NCI-H460 (cell line): ENCODE measurements around the gene TSPEAR. TPM values are rescaled to one million over a fixed set of nuclear protein-coding genes. Genes with fewer than 3 reads are reported as not detected.

Source experiments
- DNase-seq: peaks from one replicate; pipeline ENCODE4 v3.0.0-alpha.2; 2016; ENCODE audit warnings: low read depth; ENCODE audit errors: extremely low read depth
- total RNA-seq: library from RNA; depleted of rRNA; stranded (reverse); fragments of >200 nt; shearing (Covaris generic); gene quantifications from 2 replicates; pipeline ENCODE4 v1.2.3, GENCODE V29; 2014

TSPEAR gene
- total RNA-seq, 1 experiment from 2014 or later = 0.02 TPM

DNA sequence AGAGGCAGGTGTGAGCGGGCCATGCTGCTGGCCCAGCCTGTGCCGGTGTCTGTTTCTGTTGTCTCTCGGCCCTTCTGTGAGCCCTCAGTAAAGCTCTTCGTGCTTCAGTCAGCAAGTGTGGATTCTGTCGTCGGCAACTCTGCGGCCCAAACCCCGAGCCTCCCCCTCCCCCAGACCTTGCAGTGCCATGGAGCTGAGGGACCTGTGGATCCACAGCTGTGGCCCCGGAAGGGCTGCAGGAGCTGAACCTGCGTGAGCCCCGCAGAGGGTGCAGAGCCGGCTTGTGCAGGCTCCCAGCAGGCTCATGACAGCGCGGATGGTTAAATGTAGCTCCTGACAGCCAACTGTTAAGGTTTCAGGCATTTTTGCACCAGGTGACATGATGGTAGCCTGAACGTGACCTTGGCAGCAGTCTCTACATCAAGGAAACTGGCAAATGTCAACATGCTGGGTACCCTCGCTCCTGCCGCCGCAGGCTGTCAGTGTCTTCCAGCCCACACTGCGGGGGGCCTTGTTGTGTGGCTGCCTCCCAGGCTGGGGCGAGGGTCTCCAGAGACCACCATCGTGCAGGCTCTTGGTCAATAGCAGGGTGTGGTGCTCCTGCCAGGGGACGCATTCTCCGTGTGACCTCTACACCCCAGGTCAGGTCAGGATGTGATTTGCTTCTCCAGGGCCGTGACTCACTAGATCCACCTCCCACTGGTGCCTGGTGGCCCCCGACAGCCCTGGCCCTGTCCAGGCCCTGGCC, 249.1 kb downstream of the TSPEAR start:
- DNase-seq = no peak

DNA sequence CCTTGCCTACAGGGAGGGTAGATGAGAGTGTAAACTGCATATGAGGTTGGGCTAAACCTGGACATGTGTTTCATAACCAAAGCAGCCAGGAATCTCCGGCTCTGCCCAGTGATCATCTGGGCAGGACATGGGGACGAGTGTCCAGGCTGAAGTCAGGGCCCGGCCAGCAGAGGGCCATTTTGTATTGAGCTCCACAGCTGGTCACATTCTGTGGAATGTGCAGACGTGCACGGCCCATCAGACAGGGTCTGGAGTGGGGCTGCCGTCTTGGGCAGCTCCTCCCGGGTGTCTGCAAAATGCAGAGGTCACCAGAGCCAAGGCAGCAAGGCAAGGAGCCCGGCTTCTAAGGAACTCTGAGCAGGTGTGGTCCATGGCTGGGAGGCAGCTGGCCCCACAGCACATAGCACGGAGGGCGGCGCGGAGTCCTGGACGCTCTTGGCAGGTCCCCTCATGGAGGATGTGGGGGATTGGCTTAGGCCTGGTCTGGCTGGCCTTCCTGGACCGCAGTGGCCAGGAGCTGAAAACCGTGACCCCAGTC, 249.8 kb downstream of the TSPEAR start:
- DNase-seq = no peak

DNA sequence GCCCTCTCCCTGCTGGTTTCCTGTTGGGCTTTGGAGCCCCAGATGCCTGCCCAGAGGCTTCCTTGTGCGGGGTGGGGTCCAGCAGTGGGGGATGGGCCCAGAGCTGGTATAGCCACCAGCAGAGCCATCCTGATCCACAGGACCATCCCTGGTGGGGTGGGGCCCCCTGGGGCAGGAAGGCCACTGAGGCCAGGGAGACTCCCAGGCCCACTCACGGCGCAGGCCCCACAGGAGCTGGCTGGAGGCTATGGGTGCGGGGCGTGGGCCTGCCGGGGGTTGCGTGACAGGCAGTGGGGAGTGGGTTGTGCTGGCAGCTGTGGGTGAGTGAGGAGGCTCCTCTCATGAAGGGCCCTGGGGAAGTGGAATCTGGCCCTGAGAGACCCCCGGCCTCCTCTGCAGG, 250.4 kb downstream of the TSPEAR start:
- no peak for DNase-seq

DNA sequence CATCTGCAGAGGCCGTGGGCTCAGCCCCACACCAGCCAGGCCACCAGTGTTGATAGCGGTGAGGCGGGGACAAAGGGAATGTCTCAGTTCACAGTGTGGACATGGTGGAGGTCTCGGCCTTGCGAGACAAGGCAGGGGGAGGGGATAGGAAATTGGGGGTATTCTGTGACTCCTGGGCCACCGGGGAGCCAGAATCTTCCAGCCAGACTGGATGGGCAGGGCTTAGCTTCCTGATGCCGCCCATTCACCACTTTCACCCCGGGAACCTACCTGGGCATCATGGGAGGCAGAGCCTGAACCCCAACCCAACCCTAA, 251.0 kb downstream of the TSPEAR start:
- DNase-seq = no peak

DNA sequence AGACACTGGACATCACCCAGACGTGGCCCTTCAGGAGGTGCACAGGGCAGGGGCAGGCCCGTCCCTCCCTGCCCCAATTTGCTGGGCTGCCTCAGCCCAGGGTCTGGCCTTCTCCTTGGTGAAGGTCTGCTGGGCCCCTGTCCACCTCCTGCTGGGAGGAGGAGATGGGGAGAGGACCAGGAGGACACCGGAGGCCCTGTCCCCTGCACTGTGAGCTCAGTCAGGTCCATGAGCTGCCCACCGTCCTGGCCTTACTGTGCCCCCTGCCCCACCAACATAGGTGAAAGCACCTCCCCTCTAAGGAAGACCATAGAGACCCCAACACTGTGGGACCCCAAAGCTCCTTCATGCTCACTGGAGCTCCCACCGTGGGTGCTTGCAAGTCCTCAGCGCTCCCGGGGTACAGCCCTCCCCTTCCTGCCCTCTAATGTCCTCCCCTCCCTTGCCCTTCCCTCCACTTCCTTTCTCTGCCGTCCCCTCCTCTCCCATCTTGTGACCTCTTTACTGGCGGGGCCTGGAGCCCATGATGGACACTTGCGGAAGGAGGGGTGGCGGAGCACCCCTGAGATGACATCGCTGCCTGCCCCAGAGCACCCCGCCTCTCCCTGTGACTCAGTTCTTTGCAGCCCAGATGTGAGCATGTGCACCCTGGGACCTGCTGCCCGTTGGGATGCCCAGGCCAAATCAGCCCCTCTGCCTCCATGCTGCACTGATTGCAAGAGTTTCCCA, 251.5 kb downstream of the TSPEAR start:
- no peak for DNase-seq

DNA sequence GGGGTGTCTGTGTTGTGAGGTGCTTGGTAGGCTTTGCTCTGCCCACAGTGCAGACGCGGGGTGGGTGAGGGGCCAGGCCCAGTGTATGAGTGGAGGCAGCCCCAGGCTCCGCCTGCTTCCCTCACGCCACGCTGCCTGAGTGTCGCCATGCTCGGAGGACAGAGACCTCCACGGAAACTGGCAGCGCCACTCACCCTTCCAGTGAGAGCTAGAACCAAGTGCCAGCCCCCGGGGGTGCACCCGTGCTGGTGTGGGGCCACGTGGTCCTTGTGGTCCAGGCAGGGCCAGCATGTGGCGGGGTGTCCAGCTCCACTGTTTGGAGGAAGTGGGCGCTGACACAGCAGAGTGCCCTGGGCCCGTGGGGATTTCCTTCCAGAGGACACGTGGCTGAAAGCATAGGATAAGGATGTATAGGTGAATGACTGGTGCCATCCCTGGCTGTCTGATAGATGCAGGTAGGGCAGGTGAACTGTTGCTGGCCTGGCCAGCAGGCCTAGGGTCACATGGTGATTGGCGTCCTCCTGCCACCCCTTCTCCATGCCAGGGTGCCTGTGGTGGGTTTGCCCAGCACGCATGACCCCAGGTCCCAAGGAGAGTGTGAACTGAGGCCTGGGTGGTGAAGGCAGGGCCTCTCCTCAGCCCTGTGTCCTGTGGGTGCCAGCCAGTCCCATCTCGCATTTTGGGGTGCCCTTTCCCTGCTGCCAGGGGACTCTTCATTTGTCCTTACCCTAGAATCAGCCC, 252.2 kb downstream of the TSPEAR start:
- no peak for DNase-seq

DNA sequence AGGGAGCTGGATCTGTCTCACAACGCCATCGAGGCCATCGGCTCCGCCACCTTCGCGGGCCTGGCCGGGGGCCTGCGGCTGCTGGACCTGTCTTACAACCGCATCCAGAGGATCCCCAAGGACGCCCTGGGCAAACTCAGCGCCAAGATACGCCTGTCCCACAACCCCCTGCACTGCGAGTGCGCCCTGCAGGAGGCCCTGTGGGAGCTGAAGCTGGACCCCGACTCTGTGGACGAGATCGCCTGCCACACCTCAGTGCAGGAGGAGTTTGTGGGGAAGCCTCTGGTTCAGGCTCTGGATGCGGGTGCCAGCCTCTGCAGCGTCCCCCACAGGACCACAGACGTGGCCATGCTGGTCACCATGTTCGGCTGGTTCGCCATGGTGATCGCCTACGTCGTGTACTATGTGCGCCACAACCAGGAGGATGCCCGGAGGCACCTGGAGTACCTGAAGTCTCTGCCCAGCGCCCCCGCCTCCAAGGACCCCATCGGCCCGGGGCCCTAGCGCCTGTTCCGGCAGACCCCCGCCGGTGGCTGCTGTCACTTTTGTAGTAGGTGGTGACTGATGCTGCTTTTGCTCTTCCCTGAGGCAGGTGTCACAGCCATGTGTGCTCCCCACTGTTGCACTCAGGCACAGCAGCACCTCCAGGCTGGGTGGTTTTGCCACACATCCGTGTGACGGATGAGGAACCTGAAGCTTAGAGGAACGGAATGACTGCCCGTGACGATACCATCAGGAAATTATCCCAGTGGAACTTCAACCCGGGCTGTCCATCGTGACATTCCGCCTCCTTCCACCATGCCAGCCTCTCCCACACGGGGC, 254.2 kb downstream of the TSPEAR start:
- no peak for DNase-seq

DNA sequence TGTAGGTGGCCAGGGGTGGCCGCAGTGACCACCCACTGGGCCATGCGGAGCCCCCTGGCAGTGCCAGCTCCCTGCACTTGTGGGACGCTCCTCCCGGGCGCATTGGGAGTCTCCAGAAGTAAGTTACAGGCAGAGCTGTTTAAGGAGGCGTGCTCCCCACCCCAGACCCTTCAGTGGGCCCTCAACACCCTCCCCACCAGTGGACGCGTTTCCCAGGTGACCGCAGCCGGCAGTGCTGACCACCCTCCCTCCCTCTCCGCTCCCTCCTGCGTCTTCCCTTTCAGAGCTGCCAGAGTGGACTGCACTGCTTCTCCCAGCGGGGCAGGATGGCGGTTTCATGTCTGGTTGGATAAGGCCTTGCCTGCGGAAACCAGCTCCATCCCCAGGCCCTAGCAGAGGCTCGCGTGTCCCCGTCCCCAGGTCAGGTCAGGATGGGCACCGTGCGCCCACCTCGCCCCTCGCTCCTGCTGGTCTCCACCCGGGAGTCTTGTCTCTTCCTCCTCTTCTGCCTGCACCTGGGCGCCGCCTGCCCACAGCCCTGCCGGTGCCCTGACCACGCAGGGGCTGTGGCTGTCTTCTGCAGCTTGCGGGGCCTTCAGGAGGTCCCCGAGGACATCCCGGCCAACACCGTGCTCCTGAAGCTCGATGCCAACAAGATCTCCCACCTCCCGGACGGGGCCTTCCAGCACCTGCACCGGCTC, 255.0 kb downstream of the TSPEAR start:
- DNase-seq = no peak

DNA sequence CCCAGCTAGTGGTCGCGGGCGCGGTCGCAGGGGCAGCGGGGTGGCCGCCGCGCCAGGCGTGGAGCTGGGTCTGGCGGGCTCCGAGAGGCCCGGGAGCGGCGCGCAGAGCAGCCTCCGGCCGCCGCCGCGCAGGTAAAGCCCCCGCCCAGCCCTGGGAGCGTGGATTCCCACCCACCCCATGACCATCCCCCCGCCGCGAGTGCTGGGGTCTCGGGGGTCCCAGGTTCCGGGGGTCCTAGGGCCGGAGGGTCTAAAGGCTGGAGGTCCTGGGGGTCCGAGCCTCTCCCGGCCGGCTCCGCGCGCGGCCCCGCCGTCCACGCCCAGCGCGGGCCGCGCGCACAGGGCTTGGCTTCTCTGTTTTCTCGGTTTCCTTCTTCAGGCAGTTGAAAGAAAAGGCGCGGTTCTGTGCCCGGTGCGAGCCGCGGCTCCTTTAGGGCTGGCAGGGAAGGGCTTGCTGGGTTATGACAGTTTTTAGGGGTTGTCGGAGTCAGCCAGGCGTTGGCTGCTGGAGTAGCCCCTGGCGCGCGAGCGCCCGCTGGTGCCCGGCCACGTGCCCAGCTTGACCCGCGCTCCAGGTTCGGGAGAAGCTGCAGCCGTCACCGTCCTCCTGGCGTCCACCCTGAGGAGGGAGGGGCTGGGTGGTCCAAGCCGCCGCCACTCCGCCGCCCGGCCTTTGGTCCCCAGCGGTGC, 255.7 kb downstream of the TSPEAR start:
- peak; percentile 23 for DNase-seq

DNA sequence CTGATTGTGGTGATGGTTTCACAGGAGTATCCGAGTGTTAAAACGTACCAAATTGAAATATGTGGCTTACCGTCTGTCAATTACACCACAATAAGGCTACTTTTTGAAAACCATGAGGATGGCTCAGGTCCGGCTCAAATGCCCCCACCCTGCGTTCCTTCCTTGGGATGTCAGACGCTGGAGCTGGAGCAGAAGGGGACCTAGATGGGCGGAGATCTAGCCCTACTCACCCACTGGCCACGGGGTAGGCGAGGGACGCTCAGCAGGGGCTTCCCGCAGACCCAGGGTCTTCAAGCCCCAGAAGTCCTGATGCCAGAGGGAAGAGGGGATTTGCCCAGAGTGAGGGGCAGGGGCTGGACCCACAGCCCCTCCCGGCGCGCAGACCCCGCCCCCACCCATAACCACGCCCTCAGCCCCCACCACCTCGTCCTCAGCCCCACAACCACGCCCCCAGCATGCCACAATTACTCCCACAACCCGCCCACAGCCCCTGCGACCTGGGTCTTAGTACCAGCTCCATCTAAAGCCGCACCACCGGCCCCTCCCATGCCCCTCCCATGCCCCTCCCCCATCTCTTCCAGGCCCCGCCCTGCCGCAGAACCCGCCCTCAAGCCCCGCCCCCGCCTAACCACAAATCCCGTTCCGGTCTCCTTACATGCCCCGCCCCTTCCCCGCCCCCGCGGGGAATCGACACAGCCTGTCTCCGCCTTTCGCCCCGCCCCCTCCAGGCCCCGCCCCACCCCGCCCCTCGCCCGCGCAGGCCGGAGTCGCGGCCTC, 256.4 kb downstream of the TSPEAR start, which contains the start of gene LRRC3:
Gene LRRC3 (plus strand): TSS at position 764 of the 777 bp plus-strand sequence. CDS start 1,135 bp downstream, outside the sequence.
- DNase-seq = peak; percentile 76

DNA sequence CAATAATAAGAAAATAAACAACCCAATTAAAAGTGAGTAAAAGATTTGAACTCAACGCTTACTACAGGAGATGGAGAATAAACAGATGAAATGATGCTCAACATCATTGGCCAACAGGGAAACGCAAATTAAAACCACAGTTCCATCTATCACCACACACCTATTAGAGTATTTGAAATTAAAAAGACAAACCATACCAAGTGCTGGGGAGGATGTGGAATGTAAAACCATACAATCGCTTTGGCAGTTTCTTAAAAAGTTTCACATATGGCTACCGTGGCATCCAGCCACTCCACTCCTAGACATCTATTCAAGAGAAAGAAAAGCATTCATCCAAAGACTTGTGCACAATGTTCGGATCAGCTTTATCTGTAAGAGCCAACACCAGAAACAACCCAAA, 257.3 kb downstream of the TSPEAR start:
- DNase-seq = no peak

DNA sequence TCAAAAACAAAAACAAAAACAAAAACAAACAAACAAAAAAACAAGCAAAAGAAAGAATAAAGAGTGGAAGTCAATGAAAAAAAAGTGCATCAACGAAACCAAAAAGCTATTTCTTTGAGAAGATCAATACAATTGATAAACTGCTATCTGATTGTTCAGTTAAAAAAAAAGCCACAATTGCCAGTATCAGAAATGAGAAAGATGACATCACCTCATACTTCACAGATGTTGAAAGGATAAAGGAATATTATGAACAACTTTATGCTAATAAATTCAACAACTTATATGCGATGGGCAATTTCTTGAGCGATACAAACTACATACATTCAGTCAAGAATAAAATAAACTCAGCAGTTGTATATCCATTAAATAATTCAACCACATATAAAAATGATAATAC, 258.3 kb downstream of the TSPEAR start:
- DNase-seq = no peak

DNA sequence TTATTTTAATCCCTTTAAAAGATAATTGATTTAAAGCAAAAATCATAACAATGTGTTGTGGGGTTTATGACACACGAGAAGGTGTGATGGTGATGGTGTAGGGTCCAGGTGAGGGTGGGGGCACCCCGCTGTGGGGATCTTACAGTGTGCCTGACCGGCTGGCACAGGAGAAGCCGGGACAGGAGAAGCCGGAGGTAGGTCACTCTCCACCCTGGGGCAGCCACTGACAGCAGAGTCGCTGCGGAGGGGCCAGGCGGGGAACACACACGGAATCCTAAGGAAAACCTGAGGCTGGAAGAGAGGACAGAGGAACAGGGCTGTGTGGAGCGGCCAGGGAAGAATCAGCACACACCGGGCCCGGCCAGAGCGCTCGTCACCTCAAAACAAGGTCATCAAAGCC, 260.4 kb downstream of the TSPEAR start:
- no peak for DNase-seq

DNA sequence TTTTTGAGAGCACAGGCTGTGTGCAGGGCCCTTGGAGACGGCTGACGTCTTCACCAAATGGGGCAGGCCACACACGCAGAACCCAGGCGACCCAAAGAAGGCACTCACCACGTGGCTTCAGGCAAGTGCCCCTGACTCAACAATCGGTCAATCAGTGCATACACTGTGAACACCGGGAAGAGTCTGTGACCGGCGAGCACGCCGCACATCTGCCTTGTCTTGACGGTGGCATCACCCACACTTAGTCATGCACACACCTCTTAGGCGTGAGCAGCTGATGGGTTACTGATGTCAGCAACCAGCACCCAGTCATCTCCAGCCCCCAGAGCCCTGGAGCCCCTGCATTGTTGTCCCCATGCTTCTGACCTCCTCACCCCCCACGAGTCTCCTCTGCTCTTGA, 261.0 kb downstream of the TSPEAR start:
- no peak for DNase-seq

DNA sequence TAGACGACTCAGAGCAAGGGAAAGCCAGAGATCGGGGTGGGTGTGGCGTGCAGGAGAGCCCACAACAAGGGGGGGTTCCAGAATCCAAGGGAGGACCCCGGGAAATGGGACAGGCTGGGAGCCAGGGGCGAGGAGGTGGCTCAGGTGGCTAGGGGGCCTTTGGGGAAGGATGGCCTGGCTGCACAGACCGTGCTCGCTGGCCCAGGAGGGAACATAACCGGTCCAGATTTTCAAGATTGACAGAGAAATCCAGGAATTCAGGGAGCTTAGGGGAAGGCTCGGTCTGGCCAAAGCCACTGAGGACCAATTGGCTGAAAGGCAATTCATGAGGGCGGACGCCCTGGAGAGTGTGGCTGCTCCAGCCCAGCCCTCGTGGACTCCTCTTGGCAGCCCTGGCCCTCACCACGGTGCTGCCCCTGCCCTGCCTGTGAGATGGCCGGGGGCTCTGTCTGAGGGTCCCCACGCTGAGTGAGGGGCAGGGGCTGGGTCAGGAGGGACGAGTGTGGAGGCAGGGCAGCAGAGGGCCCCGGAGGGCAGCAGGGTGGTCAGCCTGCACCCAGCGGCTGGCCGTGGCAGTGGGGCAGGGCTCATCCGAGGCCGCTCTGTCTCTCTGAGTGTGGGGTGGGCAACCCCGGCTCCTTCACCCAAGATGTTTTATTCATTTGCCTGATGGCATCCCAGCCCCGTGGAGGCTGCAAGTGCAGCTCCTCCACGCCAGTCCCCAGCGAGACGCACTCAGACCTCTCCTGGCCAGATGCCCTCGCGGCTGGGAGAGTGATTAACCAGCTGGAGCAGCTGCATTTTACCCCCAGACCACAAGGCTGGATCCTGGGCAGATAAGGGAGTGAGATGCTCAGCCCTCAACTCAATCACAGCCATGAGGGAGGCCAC, 261.7 kb downstream of the TSPEAR start:
- DNase-seq = no peak

DNA sequence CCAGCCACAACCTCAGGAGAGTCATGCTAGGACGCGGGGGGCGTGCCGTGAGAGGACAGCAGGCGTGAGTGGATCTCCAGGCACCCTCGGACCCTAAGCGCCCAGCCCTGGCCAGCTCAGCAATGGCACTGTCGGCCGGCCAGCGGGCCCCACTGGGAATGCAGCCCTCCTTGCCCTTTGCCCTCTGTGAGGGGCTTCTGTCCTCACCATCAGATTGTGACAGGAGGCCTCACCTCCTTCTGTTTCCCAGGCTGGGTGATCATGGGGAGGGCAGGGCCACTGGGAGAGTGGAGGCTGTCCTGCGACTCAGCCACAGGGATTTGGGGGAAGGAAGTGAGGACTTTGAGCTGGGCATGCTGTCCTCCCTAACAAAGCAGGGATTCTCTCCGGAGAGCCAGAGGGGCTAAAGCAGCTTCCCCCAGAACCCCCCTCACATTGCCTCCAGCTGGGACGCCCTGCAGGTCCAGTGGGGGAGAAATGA, 262.7 kb downstream of the TSPEAR start:
- DNase-seq = no peak
